Right atrium auricular region (tissue), 2 donors: ENCODE data around the gene DCHS1. TPM values are rescaled to one million over a fixed set of nuclear protein-coding genes. Genes with fewer than 3 reads are reported as not detected.
"Not testable (repeated sequence)": the region's sequence is repeated elsewhere in the genome, so short reads cannot be mapped to it uniquely, and the experiment has no call there.

ENCODE experiments used
- DNase-seq: peaks from one replicate; pipeline ENCODE4 v3.0.0-alpha.2; 2019; ENCODE audit warnings: low spot score
- H3K27ac ChIP-seq, 2 donors: fragments of 200-600 bp; sonication (generic); 1 replicate in 1 of 2; 2 replicates in 1 of 2; pipeline ENCODE4 v1.5.1; 2016 to 2019
- H3K27me3 ChIP-seq, 2 donors: fragments of 200-600 bp; sonication (generic); one replicate each; pipeline versions ENCODE4 v1.5.1 to v1.6.0; 2017 to 2019
- H3K36me3 ChIP-seq: fragments of 200-600 bp; sonication (generic); one replicate; pipeline ENCODE4 v1.5.1; 2016
- H3K4me1 ChIP-seq, 2 donors: fragments of 200-600 bp; sonication (generic); one replicate each; pipeline versions ENCODE4 v1.5.1 to v1.6.0; 2017 to 2019
- H3K4me3 ChIP-seq, 2 donors: fragments of 200-600 bp; sonication (generic); 1 replicate in 1 of 2; 2 replicates in 1 of 2; pipeline ENCODE4 v1.5.1; 2017 to 2019; ENCODE audit warnings: mild to moderate bottlenecking in 1 of 2, moderate library complexity in 1 of 2
- H3K9me3 ChIP-seq, 2 donors: fragments of 200-600 bp; sonication (generic); one replicate each; pipeline ENCODE4 v1.5.1; 2019
- CTCF ChIP-seq, 2 donors: fragments of 200-600 bp; sonication (generic); IDR thresholded peaks; one replicate each; pipeline ENCODE4 v1.5.1; 2019; ENCODE audit warnings: antibody characterized with exemption in 2 of 2
- total RNA-seq, 2 donors: library from RNA; depleted of rRNA; stranded (reverse); fragments of >200 nt; gene quantifications; one replicate each; pipeline ENCODE4 v1.1.0, GENCODE V29; 2016

The DCHS1 gene
- total RNA-seq, 2 donors from 2014 or later, result 9.3 to 23.0 TPM

DNA sequence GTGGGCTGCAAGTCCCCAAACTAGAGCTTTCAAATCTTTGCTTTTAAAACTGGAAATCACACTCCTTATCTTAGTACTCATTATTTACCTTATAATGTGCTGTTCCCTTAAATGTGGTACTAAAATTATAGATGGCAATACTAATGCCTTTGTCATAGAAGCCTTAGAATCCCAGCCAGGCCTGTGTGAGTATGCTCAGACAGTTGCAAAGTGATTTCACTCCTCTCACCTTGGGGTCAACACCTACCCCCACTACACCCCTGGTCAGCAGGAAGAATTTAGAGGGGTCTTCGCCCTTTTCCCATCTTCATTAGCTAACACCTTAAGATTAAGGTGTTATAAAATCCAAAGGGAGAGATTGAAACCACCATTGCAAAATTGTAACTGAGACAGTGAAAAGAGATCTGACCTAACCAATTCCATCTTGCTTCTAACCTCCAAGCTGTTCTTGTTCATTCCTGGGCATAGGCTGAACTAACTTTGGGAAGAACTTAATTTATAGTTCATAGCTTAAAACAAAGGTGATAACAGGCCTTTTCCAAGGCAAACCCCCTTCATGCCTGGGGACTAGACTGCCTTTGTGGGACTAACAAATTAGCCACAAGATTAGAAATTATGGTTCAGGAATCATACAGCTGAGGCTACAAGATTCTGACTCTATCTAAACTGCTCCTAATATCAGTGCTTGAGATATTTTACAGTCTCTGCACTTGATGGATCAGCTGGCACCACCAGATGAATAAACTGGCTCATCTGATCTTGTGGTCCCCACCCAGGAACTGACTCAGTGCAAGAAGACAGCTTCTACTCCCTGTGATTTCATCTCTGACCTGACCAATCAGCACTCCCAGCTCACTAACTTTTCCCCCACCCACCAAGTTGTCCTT, 38.0 kb upstream of the DCHS1 start:
- Histone ChIP-seq H3K27me3 (no peaks in the 10 kb centered on the region), H3K9me3 (no peaks in the 10 kb centered on the region), H3K4me1 (peaks cover 0 to 20% of the 10 kb centered on the region in 2 donors), H3K4me3 (no peak overlapping the region), H3K27ac (peak overlapping the region; percentile 69 to 71), H3K36me3 (no peaks in the 10 kb centered on the region)
- DNase-seq, result peak; percentile 87
- TF ChIP-seq CTCF (IDR thresholded peaks at IDR 0.05), result no peak

GRCh38 chr11:6692128-6692527, 36.5 kb upstream of the DCHS1 start:
- Histone ChIP-seq H3K27me3 (no peaks in the 10 kb centered on the region), H3K36me3 (no peaks in the 10 kb centered on the region), H3K27ac (no peak overlapping the region), H3K4me3 (no peak overlapping the region), H3K4me1 (peaks cover 0 to 20% of the 10 kb centered on the region in 2 donors), H3K9me3 (no peaks in the 10 kb centered on the region)
- no peak for DNase-seq
- TF ChIP-seq CTCF (IDR thresholded peaks at IDR 0.05), result no peak

GRCh38 chr11:6690431-6691132, 35.0 kb upstream of the DCHS1 start:
- not testable (repeated sequence) for H3K36me3 ChIP-seq, H3K27ac ChIP-seq, H3K4me3 ChIP-seq, H3K27me3 ChIP-seq, DNase-seq, H3K9me3 ChIP-seq
- H3K4me1 ChIP-seq, result peaks cover 0 to 14% of the 10 kb centered on the region in 2 donors

GRCh38 chr11:6687876-6688275, 32.3 kb upstream of the DCHS1 start:
- Histone ChIP-seq H3K9me3 (no peaks in the 10 kb centered on the region), H3K4me3 (no peak overlapping the region), H3K27ac (no peak overlapping the region), H3K27me3 (no peaks in the 10 kb centered on the region), H3K36me3 (no peaks in the 10 kb centered on the region), H3K4me1 (peaks cover 0 to 4% of the 10 kb centered on the region in 2 donors)
- DNase-seq, result no peak
- TF ChIP-seq CTCF (IDR thresholded peaks at IDR 0.05), result no peak

DNA sequence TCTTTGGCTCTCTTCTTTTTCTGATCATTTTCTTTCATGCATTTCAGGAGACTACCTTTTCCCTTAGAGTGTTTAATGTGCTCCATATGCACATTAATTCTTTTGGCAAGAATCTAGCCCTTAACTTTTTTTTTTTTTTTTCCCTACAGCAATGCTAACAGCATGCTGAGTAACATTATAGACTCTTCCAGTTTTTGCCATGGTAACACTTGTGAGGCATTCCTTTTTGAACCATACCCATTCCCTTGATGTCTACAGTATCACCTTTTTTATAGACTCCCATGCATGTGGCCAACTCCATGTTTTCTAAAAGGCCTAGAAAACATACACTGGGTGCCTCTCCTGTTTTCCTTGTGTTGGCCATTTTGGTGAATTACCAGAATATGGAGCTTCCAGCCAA, 30.4 kb upstream of the DCHS1 start:
- H3K4me3 ChIP-seq, result no peak overlapping the region
- no peaks in the 10 kb centered on the region for H3K36me3 ChIP-seq
- H3K27me3 ChIP-seq, result no peaks in the 10 kb centered on the region
- no peak overlapping the region for H3K27ac ChIP-seq
- peaks cover 0 to 20% of the 10 kb centered on the region in 2 donors for H3K4me1 ChIP-seq
- H3K9me3 ChIP-seq, result no peaks in the 10 kb centered on the region
- TF ChIP-seq CTCF (IDR thresholded peaks at IDR 0.05), result no peak
- no peak for DNase-seq

DNA sequence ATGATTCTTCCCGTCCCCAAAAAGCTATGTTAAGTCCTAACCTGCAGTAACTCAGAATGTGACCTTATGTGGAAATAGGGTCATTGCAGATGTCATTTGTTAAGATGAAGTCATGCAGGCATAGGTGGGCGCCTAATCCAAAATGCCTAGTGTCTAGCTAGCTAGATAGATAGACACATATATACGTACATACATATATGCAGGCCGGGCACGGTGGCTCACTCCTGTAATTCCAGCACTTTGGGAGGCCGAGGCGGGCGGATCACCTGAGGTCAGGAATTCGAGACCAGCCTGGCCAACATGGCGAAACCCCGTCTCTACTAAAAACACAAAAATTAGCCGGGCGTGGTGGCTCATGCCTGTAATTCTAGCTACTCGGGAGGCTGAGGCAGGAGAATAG, 28.5 kb upstream of the DCHS1 start:
- not testable (repeated sequence) for H3K27me3 ChIP-seq, H3K9me3 ChIP-seq, H3K36me3 ChIP-seq, DNase-seq
- peaks cover 0 to 21% of the 10 kb centered on the region in 2 donors for H3K4me1 ChIP-seq
- H3K27ac ChIP-seq, result peak overlapping the region; percentile 89 to 92
- peak overlapping the region in 1 of 2 donors; percentile 68 for H3K4me3 ChIP-seq
